Thyroid gland (tissue), 4 donors: Measurements from ENCODE around the gene DIP2C. TPM values are rescaled to one million over a fixed set of nuclear protein-coding genes. Genes with fewer than 3 reads are reported as not detected.

Experiments
- DNase-seq, 2 donors: peaks; one replicate each; pipeline ENCODE4 v3.0.0-alpha.2; 2019
- H3K27ac ChIP-seq, 3 donors: fragments of 200-600 bp; sonication (generic); 1 replicate in 2 of 3; 2 replicates in 1 of 3; pipeline ENCODE4 v1.5.1; 2016 to 2019; ENCODE audit warnings: mild to moderate bottlenecking in 1 of 3, moderate library complexity in 1 of 3
- H3K27me3 ChIP-seq: fragments of 200-600 bp; sonication (generic); one replicate; pipeline ENCODE4 v1.5.1; 2019
- H3K36me3 ChIP-seq, 2 donors: fragments of 200-600 bp; sonication (generic); one replicate each; pipeline ENCODE4 v1.5.1; 2016 to 2019
- H3K4me1 ChIP-seq, 2 donors: fragments of 200-600 bp; sonication (generic); one replicate each; pipeline ENCODE4 v1.5.1; 2017 to 2019
- H3K4me3 ChIP-seq, 3 donors: fragments of 200-600 bp; sonication (generic); replicated peaks in 1 of 3; 1 replicate in 2 of 3; 2 replicates in 1 of 3; pipeline ENCODE4 v1.5.1; 2016; ENCODE audit warnings: mild to moderate bottlenecking in 1 of 3
- H3K9me3 ChIP-seq: fragments of 200-600 bp; sonication (generic); one replicate; pipeline ENCODE4 v1.5.1; 2017
- POLR2A ChIP-seq, 2 donors: fragments of 450-650 bp; IDR thresholded peaks; one replicate each; pipeline ENCODE4 v1.6.1; 2017; ENCODE audit warnings: antibody characterized with exemption in 2 of 2, mild to moderate bottlenecking in 2 of 2, moderate library complexity in 1 of 2
- WGBS, 2 donors: methylation state at CpG; one replicate each; pipeline ENCODE4 v1.1.5; 2017; 5-methylcytosine and 5-hydroxymethylcytosine counted together
- intact Hi-C: fragments of 100-400 bp; cut with DNase I; formaldehyde crosslinking; loops from one replicate; pipeline ENCODE4 v1.15.1; 2023
- total RNA-seq, 4 donors: library from RNA; depleted of rRNA; stranded (reverse); fragments of >200 nt; gene quantifications; one replicate each; pipeline ENCODE4 v1.2.3, GENCODE V29; 2016
- TF ChIP-seq, protein P1 (sequence below), 6 experiments: fragments of 200-600 bp in 3 of 6; fragments of 450-650 bp in 3 of 6; sonication (generic) in 3 of 6; IDR thresholded peaks; one replicate each; pipeline ENCODE4 v1.5.1; 2016 to 2019; ENCODE audit warnings: antibody characterized with exemption in 6 of 6, mild to moderate bottlenecking in 2 of 6, inconsistent platforms in 1 of 6, moderate library complexity in 1 of 6

DIP2C gene
- total RNA-seq, 4 donors from 2014 or later = 11.4 to 14.6 (median 12.3) TPM

- H3K36me3 ChIP-seq = peaks cover 6 to 11% of the 10 kb centered on the region in 2 donors
- no peaks in the 10 kb centered on the region for H3K27me3 ChIP-seq
- TF ChIP-seq POLR2A (IDR thresholded peaks at IDR 0.05) = no peak
- TF ChIP-seq, protein P1, sequence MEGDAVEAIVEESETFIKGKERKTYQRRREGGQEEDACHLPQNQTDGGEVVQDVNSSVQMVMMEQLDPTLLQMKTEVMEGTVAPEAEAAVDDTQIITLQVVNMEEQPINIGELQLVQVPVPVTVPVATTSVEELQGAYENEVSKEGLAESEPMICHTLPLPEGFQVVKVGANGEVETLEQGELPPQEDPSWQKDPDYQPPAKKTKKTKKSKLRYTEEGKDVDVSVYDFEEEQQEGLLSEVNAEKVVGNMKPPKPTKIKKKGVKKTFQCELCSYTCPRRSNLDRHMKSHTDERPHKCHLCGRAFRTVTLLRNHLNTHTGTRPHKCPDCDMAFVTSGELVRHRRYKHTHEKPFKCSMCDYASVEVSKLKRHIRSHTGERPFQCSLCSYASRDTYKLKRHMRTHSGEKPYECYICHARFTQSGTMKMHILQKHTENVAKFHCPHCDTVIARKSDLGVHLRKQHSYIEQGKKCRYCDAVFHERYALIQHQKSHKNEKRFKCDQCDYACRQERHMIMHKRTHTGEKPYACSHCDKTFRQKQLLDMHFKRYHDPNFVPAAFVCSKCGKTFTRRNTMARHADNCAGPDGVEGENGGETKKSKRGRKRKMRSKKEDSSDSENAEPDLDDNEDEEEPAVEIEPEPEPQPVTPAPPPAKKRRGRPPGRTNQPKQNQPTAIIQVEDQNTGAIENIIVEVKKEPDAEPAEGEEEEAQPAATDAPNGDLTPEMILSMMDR (IDR thresholded peaks at IDR 0.05) = no peak
- no peaks in the 10 kb centered on the region for H3K9me3 ChIP-seq
- no peak overlapping the region for H3K27ac ChIP-seq
- DNase-seq = no peak
- WGBS, 2 donors = 94 to 97% methylated on average over 20 of the region's 20 CpGs
- intact Hi-C loops = no loop called here
- H3K4me1 ChIP-seq = no peaks in the 10 kb centered on the region
- no peak overlapping the region for H3K4me3 ChIP-seq
Observed at GRCh38 chr10:354901-355617, 334.4 kb downstream of the DIP2C start.

GRCh38 chr10:352476-353235 lies 336.8 kb downstream of the DIP2C start:
- H3K4me1 ChIP-seq = no peaks in the 10 kb centered on the region
- intact Hi-C loops = no loop called here
- 88 to 91% methylated on average over 17 to 21 of the region's 21 CpGs for WGBS, 2 donors
- TF ChIP-seq, protein P1 (IDR thresholded peaks at IDR 0.05) = no peak
- TF ChIP-seq POLR2A (IDR thresholded peaks at IDR 0.05) = no peak
- no peak overlapping the region for H3K27ac ChIP-seq
- H3K4me3 ChIP-seq = no peak overlapping the region
- peaks cover 6% of the 10 kb centered on the region in 2 donors for H3K36me3 ChIP-seq
- no peak for DNase-seq
- H3K9me3 ChIP-seq = no peaks in the 10 kb centered on the region
- H3K27me3 ChIP-seq = no peaks in the 10 kb centered on the region

DNA sequence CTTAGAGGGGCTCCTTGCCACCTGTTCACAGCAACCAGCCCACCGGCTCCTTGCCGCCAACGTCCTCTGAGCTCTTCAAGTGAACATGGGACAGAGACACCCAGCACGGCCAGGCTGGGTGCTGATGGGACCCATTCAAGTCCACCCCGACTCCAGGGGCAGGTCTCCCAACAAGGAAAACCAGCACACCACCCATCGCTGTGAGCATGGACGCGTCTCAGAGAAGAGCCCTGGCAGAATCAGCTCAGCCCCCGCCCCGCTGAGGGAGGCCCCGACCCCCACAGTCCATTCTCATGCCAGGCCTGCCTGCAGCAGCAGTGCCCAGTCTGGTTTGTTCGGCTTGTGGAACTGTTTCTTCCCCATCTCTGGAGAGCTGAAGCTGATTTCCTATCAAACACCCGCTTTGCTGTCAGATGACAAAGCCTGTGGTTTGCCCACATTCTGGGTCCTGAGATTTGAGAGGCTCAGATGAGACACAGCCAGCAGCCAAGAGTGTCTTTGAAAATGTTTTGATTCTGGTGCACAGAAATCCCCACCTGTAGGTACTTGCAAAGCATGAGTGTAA lies 337.6 kb downstream of the DIP2C start:
- Histone ChIP-seq H3K9me3 (no peaks in the 10 kb centered on the region), H3K4me1 (no peaks in the 10 kb centered on the region), H3K4me3 (no peak overlapping the region), H3K36me3 (peaks cover 0 to 6% of the 10 kb centered on the region in 2 donors), H3K27ac (no peak overlapping the region), H3K27me3 (no peaks in the 10 kb centered on the region)
- no peak for TF ChIP-seq POLR2A (IDR thresholded peaks at IDR 0.05)
- TF ChIP-seq, protein P1 (IDR thresholded peaks at IDR 0.05) = no peak
- DNase-seq = no peak
- intact Hi-C loops = no loop called here
- WGBS, 2 donors = 92 to 95% methylated on average over 10 to 13 of the region's 13 CpGs

DNA sequence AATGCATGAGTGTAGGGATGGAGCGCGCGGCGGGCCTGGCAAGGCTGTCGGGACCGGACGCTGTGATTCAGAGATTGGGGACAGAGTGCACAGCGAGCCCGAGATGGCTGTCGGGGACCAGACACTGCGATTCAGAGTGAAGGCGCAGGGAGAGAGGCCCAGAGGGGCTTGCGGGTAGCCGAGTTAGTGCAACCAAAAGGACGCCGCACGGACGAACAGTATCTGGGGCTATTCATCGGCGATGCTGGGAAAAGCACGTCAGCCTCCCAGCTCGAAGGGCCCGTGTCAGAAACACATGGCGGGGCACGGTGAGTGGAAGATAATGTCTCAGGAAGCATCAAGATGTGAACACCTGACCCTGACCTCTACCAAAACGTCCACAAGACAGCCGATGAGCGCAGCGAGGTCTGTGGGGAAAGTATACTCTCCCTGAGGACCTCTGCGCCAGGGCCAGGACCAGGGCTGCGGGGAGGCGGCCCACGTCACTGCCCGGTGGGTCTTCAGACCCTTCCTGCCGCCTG lies 338.4 kb downstream of the DIP2C start:
- Histone ChIP-seq H3K9me3 (no peaks in the 10 kb centered on the region), H3K4me3 (no peak overlapping the region), H3K27ac (no peak overlapping the region), H3K27me3 (no peaks in the 10 kb centered on the region), H3K36me3 (peaks cover 0 to 6% of the 10 kb centered on the region in 2 donors), H3K4me1 (no peaks in the 10 kb centered on the region)
- WGBS, 2 donors = 92 to 93% methylated on average over 35 of the region's 35 CpGs
- TF ChIP-seq, protein P1 (IDR thresholded peaks at IDR 0.05) = no peak
- TF ChIP-seq POLR2A (IDR thresholded peaks at IDR 0.05) = no peak
- intact Hi-C loops = no loop called here
- DNase-seq = no peak
